IMR-90 (cell line): ENCODE results near the gene HUWE1. TPM values are rescaled to one million over a fixed set of nuclear protein-coding genes. Genes with fewer than 3 reads are reported as not detected.

Experiments used
- ATAC-seq: fragments of 200-7000 bp; cut with Tn5 transposase; 2 replicates; pipeline ENCODE4 v1.9.1; 2020; ENCODE audit warnings: low read depth, mild to moderate bottlenecking, moderate library complexity
- BruUV-seq: library from RNA; stranded (reverse); fragments of 400-500 nt; replicated peaks from 2 replicates; lab custom pipeline; 2021; lab: Mats Ljungman, UMichigan
- CTCF ChIA-PET: fragments of 300-600 bp; formaldehyde crosslinking; extraction: SDS; loops from one replicate; lab custom pipeline; 2021; ENCODE audit warnings: antibody characterized with exemption; lab: Yijun Ruan, JAX
- POLR2A ChIA-PET: fragments of 300-600 bp; sonication (Branson Sonifier 250); formaldehyde crosslinking; loops from one replicate; lab custom pipeline; 2022; ENCODE audit warnings: antibody characterized with exemption; ENCODE audit not compliant: unreplicated experiment; lab: Charles Lee
- DNase-seq: peaks from one replicate; pipeline ENCODE4 v3.0.0; 2013
- H2AFZ ChIP-seq: replicated peaks from 2 replicates; pipeline ENCODE3; 2013; ENCODE audit warnings: low read length, mild to moderate bottlenecking; ENCODE audit not compliant: poor library complexity
- H2AK5ac ChIP-seq: 2 replicates; pipeline ENCODE4 v1.6.1; 2013; ENCODE audit warnings: low read depth, low read length, inconsistent platforms
- H2AK9ac ChIP-seq: replicated peaks from 2 replicates; pipeline ENCODE3; 2013; ENCODE audit warnings: mild to moderate bottlenecking, low read depth, low read length, moderate library complexity; ENCODE audit not compliant: poor library complexity
- H2BK120ac ChIP-seq: 2 replicates; pipeline ENCODE4 v1.6.1; 2013; ENCODE audit warnings: low read depth, low read length, inconsistent platforms
- H2BK15ac ChIP-seq: 3 replicates; pipeline ENCODE4 v1.6.1; 2013; ENCODE audit warnings: low read depth, low read length, inconsistent platforms
- H2BK20ac ChIP-seq: 2 replicates; pipeline ENCODE4 v1.6.1; 2013; ENCODE audit warnings: low read depth, mild to moderate bottlenecking, inconsistent platforms, low read length, moderate library complexity
- H2BK5ac ChIP-seq: 2 replicates; pipeline ENCODE4 v1.6.1; 2013; ENCODE audit warnings: mild to moderate bottlenecking, low read depth, low read length, inconsistent platforms; ENCODE audit not compliant: poor library complexity, severe bottlenecking
- H3K14ac ChIP-seq: replicated peaks from 2 replicates; pipeline ENCODE4 v1.6.1; 2013; ENCODE audit warnings: low read depth, low read length, inconsistent platforms
- H3K18ac ChIP-seq: 2 replicates; pipeline ENCODE4 v1.6.1; 2013; ENCODE audit warnings: low read depth, low read length, control low read depth
- H3K23ac ChIP-seq: 2 replicates; pipeline ENCODE4 v1.6.1; 2013; ENCODE audit warnings: low read depth, low read length, inconsistent platforms
- H3K27ac ChIP-seq: 2 replicates; pipeline ENCODE4 v1.5.1; 2013; ENCODE audit warnings: mild to moderate bottlenecking, control low read depth, low read length; ENCODE audit not compliant: insufficient read depth
- H3K27me3 ChIP-seq: 2 replicates; pipeline ENCODE4 v1.6.1; 2013; ENCODE audit warnings: low read length; ENCODE audit not compliant: control insufficient read depth, insufficient read depth
- H3K36me3 ChIP-seq: 2 replicates; pipeline ENCODE4 v1.6.1; 2013; ENCODE audit warnings: low read length, mixed read lengths; ENCODE audit not compliant: control insufficient read depth, insufficient read depth
- H3K4ac ChIP-seq: 2 replicates; pipeline ENCODE4 v1.6.1; 2013; ENCODE audit warnings: low read depth, low read length, inconsistent platforms
- H3K4me1 ChIP-seq: 2 replicates; pipeline ENCODE4 v1.6.1; 2013; ENCODE audit warnings: low read length, mixed read lengths; ENCODE audit not compliant: control insufficient read depth, insufficient read depth
- H3K4me2 ChIP-seq: 2 replicates; pipeline ENCODE4 v1.6.1; 2013; ENCODE audit warnings: low read depth, mild to moderate bottlenecking, control low read depth, low read length, moderate library complexity
- H3K4me3 ChIP-seq: 2 replicates; pipeline ENCODE4 v1.5.1; 2013; ENCODE audit warnings: low read depth, mild to moderate bottlenecking, control low read depth, low read length, moderate library complexity; ENCODE audit not compliant: insufficient read depth
- H3K56ac ChIP-seq: 2 replicates; pipeline ENCODE4 v1.6.1; 2013; ENCODE audit warnings: low read length, inconsistent platforms; ENCODE audit not compliant: insufficient read depth; ENCODE audit errors: extremely low read depth
- H3K79me1 ChIP-seq, 2 experiments: 2 replicates each; pipeline ENCODE4 v1.6.1; 2013; ENCODE audit warnings: low read length in 2 of 2, inconsistent platforms in 1 of 2, low read depth in 1 of 2
- H3K9ac ChIP-seq: 2 replicates; pipeline ENCODE4 v1.6.1; 2013; ENCODE audit warnings: low read depth, low read length, control low read depth
- H3K9me1 ChIP-seq: 2 replicates; pipeline ENCODE4 v1.6.1; 2013; ENCODE audit warnings: low read length, inconsistent platforms; ENCODE audit not compliant: insufficient read depth
- H3K9me3 ChIP-seq: 2 replicates; pipeline ENCODE4 v1.6.1; 2013; ENCODE audit warnings: low read length; ENCODE audit not compliant: control insufficient read depth, insufficient read depth
- H4K20me1 ChIP-seq: 2 replicates; pipeline ENCODE4 v1.6.1; 2013; ENCODE audit warnings: low read length, inconsistent platforms; ENCODE audit not compliant: insufficient read depth
- H4K5ac ChIP-seq: 2 replicates; pipeline ENCODE4 v1.6.1; 2013; ENCODE audit warnings: mild to moderate bottlenecking, low read depth, low read length, control low read depth
- H4K8ac ChIP-seq, 2 experiments: 2 replicates each; pipeline ENCODE4 v1.6.1; 2013; ENCODE audit warnings: low read depth in 2 of 2, low read length in 2 of 2, control low read depth in 1 of 2, inconsistent platforms in 1 of 2
- H4K91ac ChIP-seq: 2 replicates; pipeline ENCODE4 v1.6.1; 2013; ENCODE audit warnings: low read depth, low read length, inconsistent platforms; ENCODE audit not compliant: insufficient read depth
- BHLHE40 ChIP-seq: fragments of 150-350 bp; IDR thresholded peaks from 2 replicates; pipeline ENCODE4 v1.6.1; 2016; ENCODE audit warnings: mild to moderate bottlenecking, low read depth, low read length
- CEBPB ChIP-seq: IDR thresholded peaks from 2 replicates; pipeline ENCODE4 v1.6.1; 2012; ENCODE audit warnings: low read depth, low read length, improper control_type of control experiment
- CHD1 ChIP-seq: IDR thresholded peaks from 2 replicates; pipeline ENCODE4 v1.6.1; 2012; ENCODE audit warnings: low read depth, low read length, improper control_type of control experiment
- ELK1 ChIP-seq: fragments of 150-350 bp; IDR thresholded peaks from 2 replicates; pipeline ENCODE4 v1.6.1; 2016; ENCODE audit warnings: low read depth, mild to moderate bottlenecking, low read length, moderate library complexity, borderline replicate concordance
- FOS ChIP-seq: fragments of 150-350 bp; IDR thresholded peaks from 2 replicates; pipeline ENCODE4 v1.6.1; 2016; ENCODE audit warnings: low read depth, low read length
- MAFK ChIP-seq: IDR thresholded peaks from 2 replicates; pipeline ENCODE4 v1.6.1; 2012; ENCODE audit warnings: low read depth, low read length, improper control_type of control experiment
- MAZ ChIP-seq: IDR thresholded peaks from 2 replicates; pipeline ENCODE4 v1.6.1; 2012; ENCODE audit warnings: low read depth, mild to moderate bottlenecking, low read length, improper control_type of control experiment, moderate library complexity, borderline replicate concordance
- MXI1 ChIP-seq: IDR thresholded peaks from 2 replicates; pipeline ENCODE4 v1.6.1; 2012; ENCODE audit warnings: low read depth, mild to moderate bottlenecking, low read length, moderate library complexity, borderline replicate concordance
- NFE2L2 ChIP-seq: fragments of 150-350 bp; IDR thresholded peaks from 2 replicates; pipeline ENCODE4 v1.6.1; 2016; ENCODE audit warnings: low read depth, mild to moderate bottlenecking, low read length
- POLR2A ChIP-seq: IDR thresholded peaks from 2 replicates; pipeline ENCODE4 v1.6.1; 2012; ENCODE audit warnings: mild to moderate bottlenecking, low read depth, low read length
- RAD21 ChIP-seq: IDR thresholded peaks from 2 replicates; pipeline ENCODE4 v1.6.1; 2012; ENCODE audit warnings: low read length, improper control_type of control experiment
- RCOR1 ChIP-seq: IDR thresholded peaks from 2 replicates; pipeline ENCODE4 v1.6.1; 2012; ENCODE audit warnings: mild to moderate bottlenecking, low read length, improper control_type of control experiment; ENCODE audit not compliant: insufficient replicate concordance
- RFX5 ChIP-seq: IDR thresholded peaks from 2 replicates; pipeline ENCODE4 v1.8.0; 2012; ENCODE audit warnings: low read depth, mild to moderate bottlenecking, low read length, moderate library complexity
- SMC3 ChIP-seq: fragments of 150-350 bp; IDR thresholded peaks from 2 replicates; pipeline ENCODE4 v1.6.1; 2016; ENCODE audit warnings: low read depth, mild to moderate bottlenecking, antibody characterized with exemption, low read length, moderate library complexity
- USF2 ChIP-seq: fragments of 150-350 bp; IDR thresholded peaks from 2 replicates; pipeline ENCODE4 v1.6.1; 2017; ENCODE audit warnings: mild to moderate bottlenecking, antibody characterized with exemption, low read length, low read depth
- WGBS, 2 experiments: methylation state at CpG; one replicate each; pipeline versions ENCODE4 v1.1.5 to v1.1.7; 2013; ENCODE audit warnings: missing lambda C conversion rate in 2 of 2; ENCODE audit not compliant: insufficient read length in 1 of 2; ENCODE audit errors: extremely low coverage in 2 of 2; 5-methylcytosine and 5-hydroxymethylcytosine counted together
- dilution Hi-C: fragments of 300-500 bp; cut with HindIII; formaldehyde crosslinking; loops from one replicate; pipeline ENCODE4 v1.14.3; 2018; ENCODE audit warnings: low sequenced_read_pairs; ENCODE audit not compliant: unreplicated experiment
- in situ Hi-C: fragments of 300-500 bp; cut with MboI; formaldehyde crosslinking; loops from 3 replicates; pipeline ENCODE4 v1.14.3; 2019; ENCODE audit warnings: low sequenced_read_pairs, inconsistent platforms, mixed read lengths
- intact Hi-C: fragments of 100-400 bp; cut with micrococcal nuclease; formaldehyde crosslinking; loops from 2 replicates; pipeline ENCODE4 v1.10.0; 2022
- polyA plus RNA-seq, 3 experiments: library from polyadenylated mRNA; depleted of rRNA; stranded (reverse); fragments of >200 nt; gene quantifications; 2 replicates each; pipeline ENCODE4 v1.2.3, GENCODE V29; 2012; ENCODE audit warnings: low replicate concordance in 1 of 3
- total RNA-seq: library from RNA; depleted of rRNA; stranded (reverse); fragments of >200 nt; gene quantifications from 2 replicates; pipeline ENCODE4 v1.2.3, GENCODE V29; 2012
- TF ChIP-seq, protein P1 (sequence below): conservative IDR thresholded peaks from 2 replicates; pipeline ENCODE4 v1.5.1; 2012; ENCODE audit warnings: mild to moderate bottlenecking, low read depth, low read length, improper control_type of control experiment

HUWE1 gene
- total and polyA plus RNA-seq, 2 of the 4 experiments (the other 2 are of a cell fraction): 47.6 to 57.7 TPM

DNA sequence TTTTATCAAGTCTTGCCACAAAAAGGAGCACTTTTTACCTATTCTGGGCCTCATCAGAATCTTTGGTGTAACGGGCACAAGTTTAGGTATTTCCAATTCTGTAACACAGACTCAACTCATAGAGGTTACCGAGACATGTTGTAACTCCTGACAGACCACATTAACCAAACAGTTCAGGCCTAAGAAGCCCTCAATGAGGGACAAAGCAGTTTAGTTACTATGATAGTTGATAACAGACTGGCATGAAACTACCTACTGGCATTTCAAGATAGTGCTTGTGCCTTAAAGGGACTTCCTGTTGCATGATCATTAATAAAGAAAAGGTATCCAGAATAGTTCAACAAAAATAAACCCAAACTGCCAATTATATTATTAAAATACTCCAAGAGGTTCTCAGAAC lies 64.1 kb downstream of the HUWE1 start:
- intact Hi-C loops: no loop called here
- dilution Hi-C loops: no loop called here
- BruUV-seq: no TSS peak
- Histone ChIP-seq H2AK9ac (no peak overlapping the region), H4K8ac (no peak overlapping the region), H3K9ac (no peak overlapping the region), H4K91ac (no peak overlapping the region), H3K9me1 (no peaks in the 10 kb centered on the region), H3K14ac (no peak overlapping the region), H2BK15ac (no peak overlapping the region), H2BK120ac (no peak overlapping the region), H3K18ac (no peak overlapping the region), H4K20me1 (peaks cover 5% of the 10 kb centered on the region; the same call in 1 of the 2 replicates), H2AFZ (no peak overlapping the region), H3K4ac (no peak overlapping the region), H3K4me1 (no peaks in the 10 kb centered on the region), H2BK20ac (no peak overlapping the region), H3K56ac (no peak overlapping the region), H3K4me3 (no peak overlapping the region), H4K5ac (no peak overlapping the region), H3K79me1 (peaks cover 7 to 8% of the 10 kb centered on the region in 2 experiments; a peak in 3 of 4 replicates), H3K27me3 (peaks cover 1% of the 10 kb centered on the region; the same call in 1 of the 2 replicates), H2AK5ac (no peak overlapping the region), H3K4me2 (no peak overlapping the region), H3K27ac (no peak overlapping the region), H3K23ac (no peak overlapping the region), H3K36me3 (peaks cover 23% of the 10 kb centered on the region), H3K9me3 (no peaks in the 10 kb centered on the region), H2BK5ac (no peak overlapping the region)
- WGBS, 2 experiments: no CpG with 5 or more reads among the region's 2 CpGs
- in situ Hi-C loops: no loop called here
- POLR2A ChIA-PET: no interaction called here
- DNase-seq: no peak
- ATAC-seq: no peak
- CTCF ChIA-PET: no interaction called here
- TF ChIP-seq SMC3: no peak
- no peak for TF ChIP-seq MAZ
- no peak for TF ChIP-seq USF2
- no peak for TF ChIP-seq CEBPB
- no peak for TF ChIP-seq MAFK
- no peak for TF ChIP-seq MXI1
- TF ChIP-seq BHLHE40: no peak
- no peak for TF ChIP-seq CHD1
- TF ChIP-seq RFX5: no peak
- no peak for TF ChIP-seq ELK1
- TF ChIP-seq POLR2A: no peak
- no peak for TF ChIP-seq FOS
- TF ChIP-seq RAD21: no peak
- no peak for TF ChIP-seq NFE2L2
- TF ChIP-seq, protein P1, sequence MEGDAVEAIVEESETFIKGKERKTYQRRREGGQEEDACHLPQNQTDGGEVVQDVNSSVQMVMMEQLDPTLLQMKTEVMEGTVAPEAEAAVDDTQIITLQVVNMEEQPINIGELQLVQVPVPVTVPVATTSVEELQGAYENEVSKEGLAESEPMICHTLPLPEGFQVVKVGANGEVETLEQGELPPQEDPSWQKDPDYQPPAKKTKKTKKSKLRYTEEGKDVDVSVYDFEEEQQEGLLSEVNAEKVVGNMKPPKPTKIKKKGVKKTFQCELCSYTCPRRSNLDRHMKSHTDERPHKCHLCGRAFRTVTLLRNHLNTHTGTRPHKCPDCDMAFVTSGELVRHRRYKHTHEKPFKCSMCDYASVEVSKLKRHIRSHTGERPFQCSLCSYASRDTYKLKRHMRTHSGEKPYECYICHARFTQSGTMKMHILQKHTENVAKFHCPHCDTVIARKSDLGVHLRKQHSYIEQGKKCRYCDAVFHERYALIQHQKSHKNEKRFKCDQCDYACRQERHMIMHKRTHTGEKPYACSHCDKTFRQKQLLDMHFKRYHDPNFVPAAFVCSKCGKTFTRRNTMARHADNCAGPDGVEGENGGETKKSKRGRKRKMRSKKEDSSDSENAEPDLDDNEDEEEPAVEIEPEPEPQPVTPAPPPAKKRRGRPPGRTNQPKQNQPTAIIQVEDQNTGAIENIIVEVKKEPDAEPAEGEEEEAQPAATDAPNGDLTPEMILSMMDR: no peak
- no peak for TF ChIP-seq RCOR1
